HG03442 (cell line): Measurements from ENCODE around the gene ANP32B.

Source experiments
- ATAC-seq: cut with Tn5 transposase; IDR thresholded peaks from one replicate; pipeline ENCODE4 v1.9.1; 2021; ENCODE audit warnings: mild to moderate bottlenecking, moderate library complexity; ENCODE audit not compliant: unreplicated experiment

ANP32B gene

GRCh38 chr9:98057138-98057799, 74.1 kb downstream of the ANP32B start:
- no peak for ATAC-seq

GRCh38 chr9:98062161-98062560, 79.0 kb downstream of the ANP32B start:
- ATAC-seq: no peak

DNA sequence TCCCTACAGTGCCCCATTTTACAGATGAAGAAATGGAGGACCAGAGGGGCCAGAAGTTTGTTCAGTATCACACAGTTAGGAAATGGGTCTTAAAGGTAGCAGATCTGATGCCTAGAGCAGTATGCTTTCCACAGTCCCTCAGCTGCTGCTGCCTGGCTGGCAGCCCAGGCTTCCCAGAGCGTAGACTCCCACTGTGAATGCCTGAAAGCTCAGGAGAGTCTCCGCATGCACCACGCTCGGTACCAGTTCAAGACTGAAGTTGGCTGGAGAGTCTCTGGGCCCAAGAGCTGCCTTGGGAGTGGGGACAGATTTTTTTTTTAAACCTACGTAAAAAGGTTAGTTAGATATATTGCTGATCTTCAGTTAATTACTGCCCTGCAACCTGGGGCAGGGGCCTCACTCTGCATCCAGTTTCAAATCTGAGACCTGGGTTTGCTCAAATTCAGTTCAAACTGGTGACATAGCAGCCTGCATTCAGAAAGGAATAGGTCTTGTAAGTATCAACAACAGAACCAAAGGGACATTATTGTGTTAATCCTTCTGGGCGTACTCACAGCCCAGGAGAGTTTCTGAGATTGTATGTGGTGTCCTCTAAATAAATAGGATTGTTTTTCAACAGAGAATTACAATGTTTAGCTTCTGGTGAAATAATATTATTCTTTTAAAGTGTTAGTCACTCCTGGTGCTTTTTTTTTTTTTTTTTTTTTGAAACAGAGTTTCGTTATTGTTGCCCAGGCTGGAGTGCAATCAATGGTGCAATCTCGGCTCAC, 81.7 kb downstream of the ANP32B start:
- ATAC-seq: no peak
